ENCODE results near the gene SOS1.

Gene SOS1

GRCh38 chr2:39020383-39020782 lies 100.5 kb downstream of the SOS1 start:
- DNase-seq = no peak

- no peak for DNase-seq
Measured at GRCh38 chr2:39018638-39019037, 102.2 kb downstream of the SOS1 start.

GRCh38 chr2:39017334-39017733 lies 103.5 kb downstream of the SOS1 start:
- no peak for DNase-seq

- no peak for DNase-seq
Measured at GRCh38 chr2:39015424-39015823, 105.4 kb downstream of the SOS1 start.

GRCh38 chr2:39013871-39014270 lies 107.0 kb downstream of the SOS1 start:
- DNase-seq = no peak

GRCh38 chr2:39008665-39009064 lies 112.2 kb downstream of the SOS1 start:
- DNase-seq = no peak

- DNase-seq = no peak
Measured at GRCh38 chr2:39007875-39008504, 112.9 kb downstream of the SOS1 start.

- DNase-seq = no peak
Measured at GRCh38 chr2:39000552-39000951, 120.3 kb downstream of the SOS1 start.

- no peak for DNase-seq
Measured at GRCh38 chr2:38997781-38998180, 123.1 kb downstream of the SOS1 start.

GRCh38 chr2:38991899-38992298 lies 129.0 kb downstream of the SOS1 start:
- no peak for DNase-seq

GRCh38 chr2:38988716-38989115 lies 132.1 kb downstream of the SOS1 start:
- DNase-seq = no peak

- no peak for DNase-seq
Measured at GRCh38 chr2:38982498-38982897, 138.4 kb downstream of the SOS1 start.

- DNase-seq = no peak
Measured at GRCh38 chr2:38981670-38982357, 139.0 kb downstream of the SOS1 start.

GRCh38 chr2:38981003-38981669 lies 139.7 kb downstream of the SOS1 start:
- DNase-seq = no peak

- DNase-seq = no peak
Measured at GRCh38 chr2:38978908-38979307, 141.9 kb downstream of the SOS1 start.

- no peak for DNase-seq
Measured at GRCh38 chr2:38978296-38978903, 142.5 kb downstream of the SOS1 start.

- DNase-seq = no peak
Measured at GRCh38 chr2:38977047-38977446, 143.8 kb downstream of the SOS1 start.

- no peak for DNase-seq
Measured at GRCh38 chr2:38975042-38975441, 145.8 kb downstream of the SOS1 start.

- DNase-seq = no peak
Measured at GRCh38 chr2:38973266-38973665, 147.6 kb downstream of the SOS1 start.

- no peak for DNase-seq
Measured at GRCh38 chr2:38971377-38971776, 149.5 kb downstream of the SOS1 start.

GRCh38 chr2:38968021-38968420 lies 152.8 kb downstream of the SOS1 start:
- DNase-seq = no peak

GRCh38 chr2:38966678-38967077 lies 154.2 kb downstream of the SOS1 start:
- no peak for DNase-seq

- DNase-seq = no peak
Measured at GRCh38 chr2:38966006-38966405, 154.8 kb downstream of the SOS1 start.
